ACC112 (cell line): ENCODE measurements around the gene EMX1.

Experiments used
- H2AFZ ChIP-seq: fragments of 200-600 bp; sonication (generic); one replicate; pipeline ENCODE4 v1.6.0; 2017; ENCODE audit warnings: antibody characterized with exemption, low read length; ENCODE audit not compliant: unreplicated experiment
- H3K27ac ChIP-seq: fragments of 200-600 bp; sonication (generic); 2 replicates; pipeline ENCODE4 v1.5.1; 2014; ENCODE audit warnings: low read depth, mild to moderate bottlenecking, antibody characterized with exemption, low read length, moderate library complexity
- H3K27me3 ChIP-seq: fragments of 200-600 bp; sonication (generic); 2 replicates; pipeline ENCODE4 v1.6.1; 2014; ENCODE audit warnings: mild to moderate bottlenecking, antibody characterized with exemption, low read length, moderate library complexity, mixed read lengths; ENCODE audit not compliant: insufficient read depth
- H3K36me3 ChIP-seq: fragments of 200-600 bp; sonication (generic); 2 replicates; pipeline ENCODE4 v1.6.1; 2016; ENCODE audit warnings: mild to moderate bottlenecking, antibody characterized with exemption, low read length, moderate library complexity, mixed read lengths; ENCODE audit not compliant: insufficient read depth
- H3K4me1 ChIP-seq: fragments of 200-600 bp; sonication (generic); one replicate; pipeline ENCODE4 v1.6.1; 2016; ENCODE audit warnings: low read length, mixed read lengths; ENCODE audit not compliant: insufficient read depth, unreplicated experiment, control insufficient read depth
- H3K4me3 ChIP-seq: fragments of 200-600 bp; sonication (generic); 2 replicates; pipeline ENCODE4 v1.5.1; 2014; ENCODE audit warnings: mild to moderate bottlenecking, low read depth, low read length
- H3K79me2 ChIP-seq: fragments of 200-600 bp; sonication (generic); one replicate; pipeline ENCODE4 v1.6.0; 2016; ENCODE audit warnings: low read length; ENCODE audit not compliant: control insufficient read depth, unreplicated experiment, insufficient read depth

Gene EMX1

GRCh38 chr2:72973137-72973535 lies 55.8 kb downstream of the EMX1 start:
- H3K36me3 ChIP-seq = no peaks in the 10 kb centered on the region
- no peaks in the 10 kb centered on the region for H3K27me3 ChIP-seq
- no peaks in the 10 kb centered on the region for H3K79me2 ChIP-seq
- no peak overlapping the region for H3K27ac ChIP-seq
- no peak overlapping the region for H3K4me3 ChIP-seq
- H3K4me1 ChIP-seq = no peaks in the 10 kb centered on the region
- H2AFZ ChIP-seq = no peak overlapping the region

GRCh38 chr2:72973566-72974435 lies 56.5 kb downstream of the EMX1 start:
- no peaks in the 10 kb centered on the region for H3K79me2 ChIP-seq
- H3K4me1 ChIP-seq = no peaks in the 10 kb centered on the region
- H3K27ac ChIP-seq = no peak overlapping the region
- H2AFZ ChIP-seq = no peak overlapping the region
- no peaks in the 10 kb centered on the region for H3K36me3 ChIP-seq
- H3K4me3 ChIP-seq = no peak overlapping the region
- no peaks in the 10 kb centered on the region for H3K27me3 ChIP-seq

GRCh38 chr2:72974436-72974754 lies 57.1 kb downstream of the EMX1 start:
- no peaks in the 10 kb centered on the region for H3K36me3 ChIP-seq
- no peaks in the 10 kb centered on the region for H3K79me2 ChIP-seq
- no peak overlapping the region for H3K27ac ChIP-seq
- H3K27me3 ChIP-seq = no peaks in the 10 kb centered on the region
- no peak overlapping the region for H3K4me3 ChIP-seq
- H3K4me1 ChIP-seq = no peaks in the 10 kb centered on the region
- no peak overlapping the region for H2AFZ ChIP-seq

DNA sequence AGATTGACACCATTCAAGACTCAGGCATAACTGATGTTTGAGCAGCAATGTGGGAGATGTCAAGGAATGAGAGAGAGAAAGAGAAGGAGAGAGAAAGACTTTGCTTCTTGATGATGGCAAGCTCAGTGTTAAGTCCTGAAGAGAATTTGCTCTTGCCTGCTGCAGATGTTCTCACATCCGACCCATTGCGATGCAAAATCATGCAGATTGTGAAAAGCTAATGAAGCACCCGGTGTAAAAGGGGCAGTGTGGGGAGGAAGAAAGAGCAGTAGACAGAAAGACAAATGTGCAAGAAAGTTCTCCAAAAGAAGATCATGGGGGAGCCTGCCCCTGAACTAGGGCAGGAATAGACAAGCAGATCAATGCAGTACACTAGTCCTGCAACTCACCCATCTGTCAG lies 57.7 kb downstream of the EMX1 start:
- Histone ChIP-seq H3K79me2 (no peaks in the 10 kb centered on the region), H3K36me3 (no peaks in the 10 kb centered on the region), H2AFZ (no peak overlapping the region), H3K4me3 (no peak overlapping the region), H3K27ac (no peak overlapping the region), H3K4me1 (no peaks in the 10 kb centered on the region), H3K27me3 (no peaks in the 10 kb centered on the region)

GRCh38 chr2:72979896-72980295 lies 62.6 kb downstream of the EMX1 start:
- Histone ChIP-seq H3K4me1 (peaks cover 5% of the 10 kb centered on the region), H3K36me3 (no peaks in the 10 kb centered on the region), H3K27me3 (no peaks in the 10 kb centered on the region), H3K27ac (no peak overlapping the region), H3K4me3 (no peak overlapping the region), H3K79me2 (no peaks in the 10 kb centered on the region), H2AFZ (no peak overlapping the region)

GRCh38 chr2:72980535-72981217 lies 63.4 kb downstream of the EMX1 start:
- no peak overlapping the region for H3K4me3 ChIP-seq
- H3K27ac ChIP-seq = no peak overlapping the region
- no peaks in the 10 kb centered on the region for H3K36me3 ChIP-seq
- no peak overlapping the region for H2AFZ ChIP-seq
- H3K27me3 ChIP-seq = no peaks in the 10 kb centered on the region
- no peaks in the 10 kb centered on the region for H3K79me2 ChIP-seq
- H3K4me1 ChIP-seq = peaks cover 5% of the 10 kb centered on the region

DNA sequence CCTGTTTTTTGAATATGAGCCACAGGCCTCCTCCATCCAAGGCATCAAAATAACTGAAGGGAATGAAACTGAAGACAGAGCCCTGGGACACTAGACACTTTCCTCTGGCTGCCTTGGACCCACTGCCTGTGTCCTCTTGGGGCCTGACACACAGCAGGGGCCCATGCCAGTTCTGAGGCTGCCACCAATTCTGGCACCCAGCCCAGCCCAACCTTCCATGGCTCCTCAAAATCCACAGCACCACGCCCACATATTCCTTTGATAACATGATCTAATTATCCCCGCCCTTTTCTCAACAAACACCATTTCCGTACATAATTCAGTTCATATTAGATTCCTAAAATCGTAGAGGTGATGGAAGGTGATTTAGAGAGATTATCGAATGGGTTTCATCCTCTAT lies 64.2 kb downstream of the EMX1 start:
- no peak overlapping the region for H3K4me3 ChIP-seq
- H2AFZ ChIP-seq = no peak overlapping the region
- H3K4me1 ChIP-seq = peaks cover 5% of the 10 kb centered on the region
- H3K36me3 ChIP-seq = no peaks in the 10 kb centered on the region
- H3K27me3 ChIP-seq = no peaks in the 10 kb centered on the region
- H3K79me2 ChIP-seq = no peaks in the 10 kb centered on the region
- H3K27ac ChIP-seq = no peak overlapping the region

DNA sequence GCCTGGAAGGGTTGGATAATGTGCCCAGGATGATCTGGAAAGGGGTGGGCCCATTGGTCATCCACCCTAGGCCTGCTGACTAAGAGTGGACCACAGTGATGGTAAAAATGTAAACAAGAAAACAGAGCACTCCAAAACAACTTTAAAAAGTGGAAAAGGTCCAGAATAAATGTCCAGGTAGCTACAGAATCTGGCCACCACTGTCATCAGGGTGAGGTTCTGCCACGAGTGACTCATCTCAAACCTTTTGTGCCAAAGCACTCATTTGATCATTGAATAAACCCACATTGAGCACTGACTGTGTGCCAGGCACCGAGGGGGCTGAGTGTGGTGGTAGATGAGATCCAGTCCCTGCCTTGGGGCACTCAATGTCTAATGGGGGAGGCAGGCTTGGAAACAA lies 64.9 kb downstream of the EMX1 start:
- no peaks in the 10 kb centered on the region for H3K79me2 ChIP-seq
- H2AFZ ChIP-seq = no peak overlapping the region
- no peak overlapping the region for H3K4me3 ChIP-seq
- H3K27ac ChIP-seq = no peak overlapping the region
- no peaks in the 10 kb centered on the region for H3K27me3 ChIP-seq
- peaks cover 5% of the 10 kb centered on the region for H3K4me1 ChIP-seq
- no peaks in the 10 kb centered on the region for H3K36me3 ChIP-seq

DNA sequence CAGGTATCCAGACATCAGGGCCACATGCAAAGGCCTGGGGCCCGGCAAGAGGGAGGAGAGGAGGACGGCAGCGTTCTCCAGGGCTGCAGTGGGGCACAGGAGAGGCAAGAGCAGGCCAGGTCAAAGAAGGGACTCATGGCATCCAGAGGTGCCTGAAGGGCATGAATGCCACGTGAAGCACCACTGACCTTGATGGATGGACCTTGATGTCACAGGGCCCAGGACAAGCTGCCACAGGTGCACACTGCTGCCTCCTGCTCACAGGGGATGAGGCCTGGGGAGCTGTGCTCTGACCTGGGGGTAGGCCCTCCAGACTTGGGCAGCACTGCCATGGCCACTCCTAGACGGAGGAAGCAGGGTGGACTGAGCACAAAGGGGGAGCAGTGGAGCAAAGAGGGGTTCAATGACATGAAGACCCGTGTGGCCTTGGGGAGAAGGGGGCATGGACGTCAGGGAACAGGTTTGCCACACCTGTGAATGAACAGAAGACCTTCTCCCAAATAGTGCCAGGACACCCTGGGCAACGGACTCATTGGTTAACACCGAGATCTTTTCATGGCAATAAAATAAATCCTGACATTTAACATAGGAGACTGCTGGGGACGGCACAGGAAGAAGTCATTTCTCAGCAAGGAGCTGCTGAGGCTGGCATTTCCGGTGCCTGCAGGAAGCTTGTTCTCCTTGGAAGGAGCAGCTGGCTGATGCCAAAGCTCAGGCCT lies 65.6 kb downstream of the EMX1 start:
- no peak overlapping the region for H2AFZ ChIP-seq
- peaks cover 5% of the 10 kb centered on the region for H3K4me1 ChIP-seq
- H3K27ac ChIP-seq = no peak overlapping the region
- no peaks in the 10 kb centered on the region for H3K27me3 ChIP-seq
- H3K4me3 ChIP-seq = no peak overlapping the region
- no peaks in the 10 kb centered on the region for H3K36me3 ChIP-seq
- no peaks in the 10 kb centered on the region for H3K79me2 ChIP-seq

DNA sequence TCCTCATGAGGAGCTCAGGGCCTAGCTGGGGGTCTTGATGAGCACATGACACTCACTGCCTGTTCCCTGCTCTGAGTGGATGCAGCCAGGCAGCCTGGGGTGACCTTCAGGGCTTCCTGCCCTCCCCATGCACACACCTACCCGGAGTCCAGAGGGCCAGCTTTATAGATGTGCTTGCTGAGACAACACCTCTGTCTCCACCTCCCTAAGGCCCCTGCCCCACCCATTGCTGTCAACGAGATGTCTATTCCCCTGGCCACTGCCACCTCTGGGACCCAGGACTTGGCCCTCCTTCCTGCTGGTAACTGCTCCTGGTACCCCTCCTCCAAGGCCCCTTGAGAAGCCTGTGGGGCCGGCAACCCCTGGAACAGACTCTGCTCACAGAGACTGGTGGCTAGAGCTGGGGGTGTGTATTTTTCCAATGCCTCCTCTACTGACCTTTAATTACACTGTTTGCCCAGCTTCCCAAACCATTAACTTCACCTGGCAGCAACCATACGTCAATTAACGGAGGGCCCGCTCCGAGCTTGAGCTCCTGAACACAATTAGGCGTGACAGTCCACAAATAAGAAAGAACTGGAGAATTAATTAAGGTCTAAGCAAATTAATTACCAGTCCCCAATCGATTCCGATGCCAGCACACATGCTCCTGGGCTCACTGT lies 66.3 kb downstream of the EMX1 start:
- no peaks in the 10 kb centered on the region for H3K36me3 ChIP-seq
- H3K27me3 ChIP-seq = no peaks in the 10 kb centered on the region
- H3K27ac ChIP-seq = no peak overlapping the region
- no peak overlapping the region for H2AFZ ChIP-seq
- H3K4me3 ChIP-seq = no peak overlapping the region
- H3K4me1 ChIP-seq = peaks cover 5% of the 10 kb centered on the region
- H3K79me2 ChIP-seq = no peaks in the 10 kb centered on the region
